GM21515 (cell line): ENCODE measurements around the gene MFSD2B.
"Not testable (repeated sequence)": the region's sequence is repeated elsewhere in the genome, so short reads cannot be mapped to it uniquely, and the experiment has no call there.

Source experiments
- ATAC-seq: cut with Tn5 transposase; IDR thresholded peaks from one replicate; pipeline ENCODE4 v1.9.1; 2021; ENCODE audit not compliant: unreplicated experiment

The MFSD2B gene

GRCh38 chr2:24009680-24010476 lies at the start of gene MFSD2B:
Gene MFSD2B (plus strand): TSS chr2:24010085. CDS start chr2:24010097, 12 bp downstream.
- ATAC-seq = no peak

- no peak for ATAC-seq
Observed at GRCh38 chr2:23967846-23968245, 42.0 kb upstream of the MFSD2B start.

GRCh38 chr2:23976883-23977282 lies 33.0 kb upstream of the MFSD2B start:
- no peak for ATAC-seq

- ATAC-seq = no peak
Observed at GRCh38 chr2:23988371-23988770, 21.5 kb upstream of the MFSD2B start.

- no peak for ATAC-seq
Observed at GRCh38 chr2:23992931-23993330, 17.0 kb upstream of the MFSD2B start.

- ATAC-seq = no peak
Observed at GRCh38 chr2:23993736-23994269, 16.1 kb upstream of the MFSD2B start.

GRCh38 chr2:23994567-23994966 lies 15.3 kb upstream of the MFSD2B start:
- ATAC-seq = no peak

- ATAC-seq = no peak
Observed at GRCh38 chr2:24007693-24008092, 2.2 kb upstream of the MFSD2B start.

GRCh38 chr2:24008672-24009366 lies 1.1 kb upstream of the MFSD2B start:
- no peak for ATAC-seq

- no peak for ATAC-seq
Observed at GRCh38 chr2:24009367-24009679, 562 bp upstream of the MFSD2B start.

GRCh38 chr2:24010477-24011249 lies 778 bp downstream of the MFSD2B start:
- no peak for ATAC-seq

- ATAC-seq = no peak
Observed at GRCh38 chr2:24011250-24012104, 1.6 kb downstream of the MFSD2B start.

- ATAC-seq = no peak
Observed at GRCh38 chr2:24012521-24013188, 2.8 kb downstream of the MFSD2B start.

GRCh38 chr2:24014902-24015301 lies 5.0 kb downstream of the MFSD2B start:
- not testable (repeated sequence) for ATAC-seq

- ATAC-seq = no peak
Observed at GRCh38 chr2:24015562-24016375, 5.9 kb downstream of the MFSD2B start.

- no peak for ATAC-seq
Observed at GRCh38 chr2:24016376-24016761, 6.5 kb downstream of the MFSD2B start.

- ATAC-seq = no peak
Observed at GRCh38 chr2:24016853-24017703, 7.2 kb downstream of the MFSD2B start.

GRCh38 chr2:24017711-24018110 lies 7.8 kb downstream of the MFSD2B start:
- no peak for ATAC-seq
